OCI-LY7 (cell line): ENCODE data around the gene CYP4A22.

Experiments used
- EZH2phosphoT487 ChIP-seq: fragments of 200-600 bp; sonication (generic); IDR thresholded peaks from 2 replicates; pipeline ENCODE4 v1.6.1; 2018; ENCODE audit warnings: low read depth, borderline replicate concordance, mild to moderate bottlenecking, mixed run types, antibody characterized with exemption, low read length, moderate library complexity, mixed read lengths
- TF ChIP-seq, protein P1 (sequence below): fragments of 200-600 bp; sonication (generic); conservative IDR thresholded peaks from 2 replicates; pipeline ENCODE4 v1.5.1; 2014; ENCODE audit warnings: mild to moderate bottlenecking, antibody characterized with exemption, low read length, moderate library complexity, mixed read lengths

DNA sequence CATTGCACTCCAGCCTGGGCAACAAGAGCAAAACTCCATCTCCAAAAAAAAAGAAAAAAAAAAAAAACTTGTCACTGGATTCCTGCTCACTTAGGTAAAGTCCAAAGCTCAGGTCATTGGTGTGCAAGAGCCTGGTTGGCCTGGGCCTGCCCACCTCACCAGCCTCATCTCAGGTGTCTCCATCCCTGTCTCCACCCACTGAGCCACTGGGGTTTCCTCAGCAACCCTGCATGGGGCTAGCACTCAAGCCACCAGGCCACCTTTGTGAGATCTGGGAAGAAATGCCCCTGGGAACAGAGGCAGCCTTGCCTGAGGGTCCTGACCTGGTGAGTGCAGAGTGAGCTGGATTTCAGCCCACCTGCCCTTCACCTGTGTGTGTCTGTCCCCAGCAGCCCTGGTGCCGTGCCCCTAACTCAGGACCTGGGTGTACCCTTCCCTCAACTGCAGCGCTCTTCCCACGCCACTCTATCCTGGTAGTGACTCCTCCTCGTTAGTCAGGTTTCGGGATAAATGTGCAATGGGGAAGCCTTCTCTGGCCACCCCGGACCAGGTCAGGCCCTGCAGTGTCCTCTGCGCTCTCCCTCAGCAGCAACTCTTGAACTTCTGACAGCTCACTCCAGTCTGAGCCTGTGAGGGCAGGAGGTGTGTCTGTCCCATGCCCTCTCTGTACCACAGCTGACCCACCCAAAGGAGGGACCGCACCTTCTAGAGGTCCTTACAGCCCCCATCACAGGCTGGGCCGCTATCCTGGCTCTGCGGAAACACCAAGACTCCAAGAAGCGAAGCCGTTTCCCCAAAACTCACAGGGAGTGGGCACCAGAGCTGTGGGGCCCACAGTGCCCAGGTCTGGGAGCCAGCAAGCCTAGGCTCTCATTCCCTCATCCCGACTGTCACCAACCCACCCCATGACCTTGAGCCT lies 49.3 kb downstream of the CYP4A22 start:
- TF ChIP-seq, protein P1, sequence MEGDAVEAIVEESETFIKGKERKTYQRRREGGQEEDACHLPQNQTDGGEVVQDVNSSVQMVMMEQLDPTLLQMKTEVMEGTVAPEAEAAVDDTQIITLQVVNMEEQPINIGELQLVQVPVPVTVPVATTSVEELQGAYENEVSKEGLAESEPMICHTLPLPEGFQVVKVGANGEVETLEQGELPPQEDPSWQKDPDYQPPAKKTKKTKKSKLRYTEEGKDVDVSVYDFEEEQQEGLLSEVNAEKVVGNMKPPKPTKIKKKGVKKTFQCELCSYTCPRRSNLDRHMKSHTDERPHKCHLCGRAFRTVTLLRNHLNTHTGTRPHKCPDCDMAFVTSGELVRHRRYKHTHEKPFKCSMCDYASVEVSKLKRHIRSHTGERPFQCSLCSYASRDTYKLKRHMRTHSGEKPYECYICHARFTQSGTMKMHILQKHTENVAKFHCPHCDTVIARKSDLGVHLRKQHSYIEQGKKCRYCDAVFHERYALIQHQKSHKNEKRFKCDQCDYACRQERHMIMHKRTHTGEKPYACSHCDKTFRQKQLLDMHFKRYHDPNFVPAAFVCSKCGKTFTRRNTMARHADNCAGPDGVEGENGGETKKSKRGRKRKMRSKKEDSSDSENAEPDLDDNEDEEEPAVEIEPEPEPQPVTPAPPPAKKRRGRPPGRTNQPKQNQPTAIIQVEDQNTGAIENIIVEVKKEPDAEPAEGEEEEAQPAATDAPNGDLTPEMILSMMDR: no peak
- no peak for TF ChIP-seq EZH2phosphoT487
